GM12892 (cell line): ENCODE data around the gene SPECC1L.
"Not testable (repeated sequence)": the region's sequence is repeated elsewhere in the genome, so short reads cannot be mapped to it uniquely, and the experiment has no call there.

Experiments
- POLR2A ChIP-seq: IDR thresholded peaks from 2 replicates; pipeline ENCODE4 v1.6.1; 2011; ENCODE audit warnings: low read depth, low read length, control low read depth
- POLR2AphosphoS5 ChIP-seq: IDR thresholded peaks from 2 replicates; pipeline ENCODE4 v1.6.1; 2011; ENCODE audit warnings: low read depth, low read length, control low read depth

DNA sequence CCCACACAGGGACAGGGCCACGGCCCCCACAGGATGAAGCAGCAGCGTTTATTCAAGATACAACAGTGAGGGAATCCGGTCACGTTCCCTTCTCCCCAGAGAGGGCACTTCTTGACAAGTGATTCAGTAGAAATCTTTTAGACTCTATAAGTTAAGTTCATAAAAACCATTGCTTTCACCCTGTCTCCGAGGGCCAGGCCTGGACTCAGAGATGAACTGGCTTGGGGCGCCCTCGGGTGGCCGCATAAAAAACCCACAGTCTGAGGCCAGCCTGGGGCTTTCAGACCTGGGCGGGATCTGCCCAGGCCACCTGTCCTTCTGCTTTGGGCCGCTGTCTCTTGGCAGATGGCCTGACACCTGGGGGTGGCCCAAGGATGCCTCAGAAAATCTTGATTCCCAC, 11.2 kb upstream of the SPECC1L start:
- TF ChIP-seq POLR2AphosphoS5, POLR2A: not testable (repeated sequence)
